Activated CD4-positive, alpha-beta T cell treated with anti-CD3 and anti-CD28 coated beads, Interleukin-2, amount 10 ng/mL, durations not matched to agents 24 days and 14 days (primary cell): ENCODE data around the gene APBA2. TPM values are rescaled to one million over a fixed set of nuclear protein-coding genes. Genes with fewer than 3 reads are reported as not detected.

Experiments
- DNase-seq: peaks from one replicate; pipeline ENCODE4 v3.0.0; 2022
- H3K27ac Mint-ChIP-seq: one replicate; pipeline ENCODE4 v1.8.0; 2022; ENCODE audit warnings: mild to moderate bottlenecking, mixed read lengths
- H3K27me3 Mint-ChIP-seq: one replicate; pipeline ENCODE4 v1.8.0; 2022; ENCODE audit warnings: mixed read lengths
- H3K36me3 Mint-ChIP-seq: one replicate; pipeline ENCODE4 v1.8.0; 2022; ENCODE audit warnings: low read depth, mild to moderate bottlenecking, mixed read lengths
- H3K4me1 Mint-ChIP-seq: one replicate; pipeline ENCODE4 v1.8.0; 2021; ENCODE audit warnings: mixed read lengths
- H3K4me3 Mint-ChIP-seq: one replicate; pipeline ENCODE4 v1.8.0; 2022; ENCODE audit warnings: mild to moderate bottlenecking, moderate library complexity, mixed read lengths
- H3K9me3 Mint-ChIP-seq: one replicate; pipeline ENCODE4 v1.8.0; 2021; ENCODE audit warnings: mixed read lengths
- intact Hi-C: fragments of 100-400 bp; cut with micrococcal nuclease; formaldehyde crosslinking; loops from one replicate; pipeline ENCODE4 v1.15.1; 2023
- total RNA-seq: library from RNA; stranded (reverse); gene quantifications from 2 replicates; pipeline ENCODE4 v1.2.3, GENCODE V29; 2022

APBA2 gene
- total RNA-seq, 1 donor from 2014 or later, result 1.9 TPM

- Mint-ChIP-seq H3K9me3 (no peaks in the 10 kb centered on the region), H3K4me3 (no peak overlapping the region), H3K27me3 (no peaks in the 10 kb centered on the region), H3K36me3 (no peaks in the 10 kb centered on the region), H3K27ac (no peak overlapping the region), H3K4me1 (peaks cover 7% of the 10 kb centered on the region)
- DNase-seq, result no peak
- intact Hi-C loops, result loop anchor here (10.0 kb wide), 1 partner anchor 52 kb away; no protein-coding TSS in a partner anchor
Observed at GRCh38 chr15:28993051-28993719, 107.4 kb downstream of the APBA2 start.

DNA sequence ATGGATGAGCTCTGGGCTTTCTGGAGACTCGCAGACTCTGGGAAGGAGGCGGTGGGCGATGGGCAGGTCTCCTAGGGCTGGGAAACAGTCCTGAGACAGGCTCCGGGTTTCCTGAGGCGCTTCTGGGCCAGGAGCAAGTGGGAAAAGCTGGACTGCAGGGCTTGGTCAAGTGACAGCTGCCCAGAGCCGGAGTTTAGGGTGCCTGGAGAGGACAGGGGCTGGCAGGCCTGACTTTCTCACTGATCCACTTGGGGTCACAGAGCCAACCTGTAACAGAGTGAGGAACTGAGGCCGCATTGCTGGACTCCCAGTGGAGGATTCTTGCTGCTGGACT lies 107.9 kb downstream of the APBA2 start:
- Mint-ChIP-seq H3K9me3 (no peaks in the 10 kb centered on the region), H3K27me3 (no peaks in the 10 kb centered on the region), H3K27ac (no peak overlapping the region), H3K4me1 (peaks cover 7% of the 10 kb centered on the region), H3K36me3 (no peaks in the 10 kb centered on the region), H3K4me3 (no peak overlapping the region)
- intact Hi-C loops, result loop anchor here (10.0 kb wide), 1 partner anchor 51 kb away; no protein-coding TSS in a partner anchor
- no peak for DNase-seq

GRCh38 chr15:28994142-28994830 lies 108.5 kb downstream of the APBA2 start:
- Mint-ChIP-seq H3K36me3 (no peaks in the 10 kb centered on the region), H3K4me3 (no peak overlapping the region), H3K9me3 (no peaks in the 10 kb centered on the region), H3K4me1 (peaks cover 7% of the 10 kb centered on the region), H3K27ac (no peak overlapping the region), H3K27me3 (no peaks in the 10 kb centered on the region)
- DNase-seq, result peak; percentile 63
- intact Hi-C loops, result loop anchor here (10.0 kb wide), 1 partner anchor 51 kb away; no protein-coding TSS in a partner anchor

- Mint-ChIP-seq H3K9me3 (no peaks in the 10 kb centered on the region), H3K27ac (no peak overlapping the region), H3K27me3 (no peaks in the 10 kb centered on the region), H3K4me1 (peaks cover 7% of the 10 kb centered on the region), H3K4me3 (no peak overlapping the region), H3K36me3 (no peaks in the 10 kb centered on the region)
- intact Hi-C loops, result loop anchor here (10.0 kb wide), 1 partner anchor 50 kb away; no protein-coding TSS in a partner anchor
- no peak for DNase-seq
Observed at GRCh38 chr15:28994831-28995596, 109.2 kb downstream of the APBA2 start.

DNA sequence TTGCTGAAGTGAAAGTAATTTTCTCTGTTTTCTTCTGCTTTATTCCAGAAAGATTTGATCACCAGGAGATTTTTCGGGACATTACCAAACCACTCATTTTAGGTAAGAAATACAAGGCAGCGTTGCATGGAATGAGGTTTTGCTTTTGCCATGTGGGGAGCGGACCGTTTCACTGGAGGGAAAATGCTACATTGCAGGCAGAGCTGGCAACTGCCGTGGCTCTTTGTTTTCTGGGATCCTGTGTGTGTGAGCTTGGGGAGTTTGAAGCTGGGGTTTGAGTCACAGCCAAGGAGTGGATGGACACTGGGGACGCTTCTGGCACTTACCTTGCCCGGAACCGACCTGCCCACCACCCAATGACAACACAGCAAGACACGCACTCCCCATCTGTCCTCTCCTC lies 109.9 kb downstream of the APBA2 start:
- no peaks in the 10 kb centered on the region for H3K27me3 Mint-ChIP-seq
- peaks cover 7% of the 10 kb centered on the region for H3K4me1 Mint-ChIP-seq
- intact Hi-C loops, result loop anchor here (10.0 kb wide), 1 partner anchor 49 kb away; no protein-coding TSS in a partner anchor
- no peaks in the 10 kb centered on the region for H3K9me3 Mint-ChIP-seq
- DNase-seq, result no peak
- no peak overlapping the region for H3K27ac Mint-ChIP-seq
- H3K36me3 Mint-ChIP-seq, result no peaks in the 10 kb centered on the region
- H3K4me3 Mint-ChIP-seq, result no peak overlapping the region

GRCh38 chr15:28996289-28996688 lies 110.5 kb downstream of the APBA2 start:
- no peak for DNase-seq
- Mint-ChIP-seq H3K36me3 (no peaks in the 10 kb centered on the region), H3K27me3 (no peaks in the 10 kb centered on the region), H3K9me3 (no peaks in the 10 kb centered on the region), H3K4me1 (peaks cover 7% of the 10 kb centered on the region), H3K27ac (no peak overlapping the region), H3K4me3 (no peak overlapping the region)
- intact Hi-C loops, result loop anchor here (10.0 kb wide), 1 partner anchor 49 kb away; no protein-coding TSS in a partner anchor

DNA sequence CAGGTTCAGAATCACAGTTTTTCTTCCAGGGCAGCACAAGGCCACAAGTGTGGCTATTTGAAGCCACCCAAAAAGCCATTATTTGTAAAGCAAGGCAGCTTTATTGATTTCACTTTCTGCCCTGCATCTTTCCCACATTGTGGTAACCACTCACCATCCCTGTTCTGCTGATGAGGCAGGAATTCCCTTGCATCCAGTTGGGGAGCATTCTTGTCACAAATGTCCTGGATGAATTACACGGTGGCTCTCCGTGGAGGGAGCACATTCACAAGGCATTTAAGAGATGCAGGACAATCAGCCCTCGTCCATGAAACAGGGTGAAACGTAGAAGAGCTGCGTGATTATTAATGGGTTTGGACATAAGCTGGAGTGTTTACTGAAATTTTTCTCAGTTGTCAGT lies 111.2 kb downstream of the APBA2 start:
- Mint-ChIP-seq H3K36me3 (no peaks in the 10 kb centered on the region), H3K27me3 (no peaks in the 10 kb centered on the region), H3K27ac (no peak overlapping the region), H3K4me3 (no peak overlapping the region), H3K9me3 (no peaks in the 10 kb centered on the region), H3K4me1 (peaks cover 7% of the 10 kb centered on the region)
- DNase-seq, result no peak
- intact Hi-C loops, result loop anchor here (10.0 kb wide), 1 partner anchor 48 kb away; no protein-coding TSS in a partner anchor

GRCh38 chr15:28997791-28998190 lies 112.0 kb downstream of the APBA2 start:
- no peaks in the 10 kb centered on the region for H3K36me3 Mint-ChIP-seq
- H3K27me3 Mint-ChIP-seq, result no peaks in the 10 kb centered on the region
- intact Hi-C loops, result loop anchor here (10.0 kb wide), 1 partner anchor 47 kb away; no protein-coding TSS in a partner anchor
- H3K9me3 Mint-ChIP-seq, result no peaks in the 10 kb centered on the region
- DNase-seq, result no peak
- no peak overlapping the region for H3K27ac Mint-ChIP-seq
- H3K4me3 Mint-ChIP-seq, result no peak overlapping the region
- H3K4me1 Mint-ChIP-seq, result peaks cover 7% of the 10 kb centered on the region

- Mint-ChIP-seq H3K4me1 (peaks cover 5% of the 10 kb centered on the region), H3K9me3 (no peaks in the 10 kb centered on the region), H3K4me3 (no peak overlapping the region), H3K36me3 (no peaks in the 10 kb centered on the region), H3K27ac (no peak overlapping the region), H3K27me3 (no peaks in the 10 kb centered on the region)
- intact Hi-C loops, result loop anchor here (10.0 kb wide), 1 partner anchor 46 kb away; no protein-coding TSS in a partner anchor
- no peak for DNase-seq
Observed at GRCh38 chr15:28998511-28998910, 112.7 kb downstream of the APBA2 start.

- intact Hi-C loops, result no loop called here
- H3K27me3 Mint-ChIP-seq, result no peaks in the 10 kb centered on the region
- no peaks in the 10 kb centered on the region for H3K36me3 Mint-ChIP-seq
- no peak overlapping the region for H3K27ac Mint-ChIP-seq
- no peak for DNase-seq
- H3K4me1 Mint-ChIP-seq, result no peaks in the 10 kb centered on the region
- H3K9me3 Mint-ChIP-seq, result no peaks in the 10 kb centered on the region
- H3K4me3 Mint-ChIP-seq, result no peak overlapping the region
Observed at GRCh38 chr15:29003191-29003839, 117.5 kb downstream of the APBA2 start.

- Mint-ChIP-seq H3K9me3 (no peaks in the 10 kb centered on the region), H3K27me3 (no peaks in the 10 kb centered on the region), H3K36me3 (no peaks in the 10 kb centered on the region), H3K4me3 (no peak overlapping the region), H3K4me1 (no peaks in the 10 kb centered on the region), H3K27ac (no peak overlapping the region)
- intact Hi-C loops, result no loop called here
- DNase-seq, result no peak
Observed at GRCh38 chr15:29003840-29004233, 118.1 kb downstream of the APBA2 start.

- Mint-ChIP-seq H3K9me3 (no peaks in the 10 kb centered on the region), H3K4me1 (no peaks in the 10 kb centered on the region), H3K36me3 (no peaks in the 10 kb centered on the region), H3K27me3 (no peaks in the 10 kb centered on the region), H3K27ac (no peak overlapping the region), H3K4me3 (no peak overlapping the region)
- intact Hi-C loops, result no loop called here
- DNase-seq, result no peak
Observed at GRCh38 chr15:29005931-29006330, 120.2 kb downstream of the APBA2 start.

- H3K9me3 Mint-ChIP-seq, result no peaks in the 10 kb centered on the region
- H3K36me3 Mint-ChIP-seq, result no peaks in the 10 kb centered on the region
- intact Hi-C loops, result no loop called here
- H3K4me1 Mint-ChIP-seq, result peaks cover 5% of the 10 kb centered on the region
- no peaks in the 10 kb centered on the region for H3K27me3 Mint-ChIP-seq
- DNase-seq, result no peak
- H3K4me3 Mint-ChIP-seq, result no peak overlapping the region
- no peak overlapping the region for H3K27ac Mint-ChIP-seq
Observed at GRCh38 chr15:29008846-29009245, 123.1 kb downstream of the APBA2 start.
